ENCODE results near the gene PBX3. TPM values are rescaled to one million over a fixed set of nuclear protein-coding genes. Genes with fewer than 3 reads are reported as not detected.

PBX3 gene
- total and polyA plus RNA-seq, 9 of the 15 experiments (the other 6 are each of a cell fraction or from before 2014, with no cell fraction given): 0.14 to 5.8 (median 0.92) TPM

DNA sequence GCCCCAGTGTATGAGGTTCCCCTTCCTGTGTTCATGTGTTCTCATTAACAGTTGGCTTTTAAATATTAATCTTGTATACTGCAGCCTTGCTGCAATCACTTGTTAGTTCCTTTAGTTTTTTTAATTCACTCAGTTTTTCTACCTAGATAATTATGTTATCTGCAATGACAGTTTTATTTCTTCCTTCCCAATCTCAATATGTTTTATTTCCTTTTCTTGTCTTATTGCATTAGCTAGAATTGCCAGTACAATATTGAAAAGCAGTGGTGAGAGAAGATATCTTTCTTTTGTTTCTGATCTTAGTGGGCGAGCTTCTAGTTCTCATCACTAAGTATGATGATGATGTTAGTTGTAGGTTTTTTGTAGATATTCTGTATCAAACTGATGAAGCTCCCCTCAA, 232.2 kb downstream of the PBX3 start (continued):
- TF ChIP-seq NCOA4 (IDR thresholded peaks at IDR 0.05; ENCODE audit: partially characterized antibody): no peak
- TF ChIP-seq, protein P1, sequence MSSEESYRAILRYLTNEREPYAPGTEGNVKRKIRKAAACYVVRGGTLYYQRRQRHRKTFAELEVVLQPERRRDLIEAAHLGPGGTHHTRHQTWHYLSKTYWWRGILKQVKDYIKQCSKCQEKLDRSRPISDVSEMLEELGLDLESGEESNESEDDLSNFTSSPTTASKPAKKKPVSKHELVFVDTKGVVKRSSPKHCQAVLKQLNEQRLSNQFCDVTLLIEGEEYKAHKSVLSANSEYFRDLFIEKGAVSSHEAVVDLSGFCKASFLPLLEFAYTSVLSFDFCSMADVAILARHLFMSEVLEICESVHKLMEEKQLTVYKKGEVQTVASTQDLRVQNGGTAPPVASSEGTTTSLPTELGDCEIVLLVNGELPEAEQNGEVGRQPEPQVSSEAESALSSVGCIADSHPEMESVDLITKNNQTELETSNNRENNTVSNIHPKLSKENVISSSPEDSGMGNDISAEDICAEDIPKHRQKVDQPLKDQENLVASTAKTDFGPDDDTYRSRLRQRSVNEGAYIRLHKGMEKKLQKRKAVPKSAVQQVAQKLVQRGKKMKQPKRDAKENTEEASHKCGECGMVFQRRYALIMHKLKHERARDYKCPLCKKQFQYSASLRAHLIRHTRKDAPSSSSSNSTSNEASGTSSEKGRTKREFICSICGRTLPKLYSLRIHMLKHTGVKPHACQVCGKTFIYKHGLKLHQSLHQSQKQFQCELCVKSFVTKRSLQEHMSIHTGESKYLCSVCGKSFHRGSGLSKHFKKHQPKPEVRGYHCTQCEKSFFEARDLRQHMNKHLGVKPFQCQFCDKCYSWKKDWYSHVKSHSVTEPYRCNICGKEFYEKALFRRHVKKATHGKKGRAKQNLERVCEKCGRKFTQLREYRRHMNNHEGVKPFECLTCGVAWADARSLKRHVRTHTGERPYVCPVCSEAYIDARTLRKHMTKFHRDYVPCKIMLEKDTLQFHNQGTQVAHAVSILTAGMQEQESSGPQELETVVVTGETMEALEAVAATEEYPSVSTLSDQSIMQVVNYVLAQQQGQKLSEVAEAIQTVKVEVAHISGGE (CRISPR knock-in tag; IDR thresholded peaks at IDR 0.05): no peak
- no peak for TF ChIP-seq SLC30A9 (CRISPR knock-in tag; IDR thresholded peaks at IDR 0.05)

- ATAC-seq: no peak
- in situ Hi-C loops (cut with MboI): no loop called here
- TF ChIP-seq SMARCB1 (IDR thresholded peaks at IDR 0.05; ENCODE audit: insufficient read length, low read depth) (no peak), ZNF830 (CRISPR knock-in tag; IDR thresholded peaks at IDR 0.05) (no peak), NFE2L1 (tag; IDR thresholded peaks at IDR 0.05; ENCODE audit: borderline replicate concordance, low read depth) (no peak), ERF (CRISPR knock-in tag; IDR thresholded peaks at IDR 0.05) (no peak), E2F3 (CRISPR knock-in tag; IDR thresholded peaks at IDR 0.05) (no peak), SMARCA5 (IDR thresholded peaks at IDR 0.05) (no peak), NFXL1 (CRISPR knock-in tag; IDR thresholded peaks at IDR 0.05) (no peak), RERE (CRISPR knock-in tag; IDR thresholded peaks at IDR 0.05; ENCODE audit: borderline replicate concordance) (no peak)
These were observed 235.7 kb downstream of the PBX3 start for GRCh38 chr9:125982798-125983406.

More at GRCh38 chr9:125982798-125983406, 235.7 kb downstream of the PBX3 start:
- under 1% methylated on average over 8 of the region's 8 CpGs for WGBS (ENCODE audit: insufficient coverage, low coverage, missing lambda C conversion rate)
- H3K4me1 ChIP-seq (replicated peaks in 1 of 2; ENCODE audit: control insufficient read depth in 2 of 2, insufficient read depth in 2 of 2, low read length in 2 of 2): no peaks in the 10 kb centered on the region
- POLR2A ChIA-PET: interaction anchor here (0.8 kb wide), 1 partner anchor 15 kb away, joined by 3 read pairs; no protein-coding TSS in a partner anchor
- intact Hi-C loops (cut with micrococcal nuclease): no loop called here
- BruUV-seq (replicated peaks): no TSS peak
- CTCF ChIA-PET (ENCODE audit: low intra/inter-chr PET ratio): no interaction called here
- FAIRE-seq (no peak), DNase-seq (ENCODE audit: extremely low read depth in 1 of 4, low spot score in 3 of 4) (no peak)
- no peak overlapping the region for H3K4me2 ChIP-seq (ENCODE audit: insufficient read depth, low read length)
- no peaks in the 10 kb centered on the region for H3K9me3 ChIP-seq (replicated peaks; ENCODE audit: control insufficient read depth, insufficient read depth, low read depth, low read length)
- H3K9ac ChIP-seq (ENCODE audit: insufficient read depth in 1 of 2, low read depth in 2 of 2, low read length in 2 of 2): no peak overlapping the region
- H2AFZ ChIP-seq (ENCODE audit: low read depth, low read length): no peak overlapping the region
- H3K79me2 ChIP-seq (ENCODE audit: control insufficient read depth, insufficient read depth, low read length): no peaks in the 10 kb centered on the region
- H4K20me1 ChIP-seq (replicated peaks; ENCODE audit: control insufficient read depth, insufficient read depth, low read length): 0 out of 2 replicates have a peak, but pooled peaks cover 3% of the 10 kb centered on the region
- H3K27me3 ChIP-seq (ENCODE audit: control insufficient read depth in 2 of 2, insufficient read depth in 2 of 2, low read length in 2 of 2): peaks cover 0 to 25% of the 10 kb centered on the region in 2 experiments; a peak in 2 of 5 replicates
- no peaks in the 10 kb centered on the region for H3K36me3 ChIP-seq (ENCODE audit: control insufficient read depth, insufficient read depth, low read length)
- H3K9me1 ChIP-seq (ENCODE audit: control insufficient read depth, insufficient read depth, low read length): no peaks in the 10 kb centered on the region
- H3K27ac ChIP-seq (ENCODE audit: extremely low read depth, low read depth, low read length): no peak overlapping the region
- no peak overlapping the region for H3K4me3 ChIP-seq
